ENCODE results near the gene COL25A1. TPM values are rescaled to one million over a fixed set of nuclear protein-coding genes. Genes with fewer than 3 reads are reported as not detected.

Gene COL25A1
- total and polyA plus RNA-seq, 2 donors (not counting 3 experiments of a cell fraction or from before 2014, with no cell fraction given), result 0.21 to 3.5 TPM

DNA sequence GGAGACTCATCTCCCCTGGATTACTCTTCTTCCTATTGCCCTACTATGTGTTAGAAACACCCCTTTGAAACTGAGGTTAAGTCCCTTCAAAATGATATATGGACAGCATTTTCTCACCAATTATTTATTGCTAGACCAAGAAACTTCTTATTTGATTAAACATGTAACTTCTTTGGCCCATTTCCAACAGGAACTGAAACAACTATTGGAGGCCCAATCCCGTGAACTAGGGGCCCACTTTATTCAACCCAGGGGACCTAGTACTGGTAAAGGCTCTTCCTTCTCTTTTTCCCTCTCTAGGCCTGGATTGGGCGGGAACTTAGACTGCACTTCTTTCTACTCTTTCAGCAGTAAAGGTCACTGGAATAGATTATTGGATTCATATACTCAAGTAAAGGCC, 16.7 kb upstream of the COL25A1 start:
- Histone ChIP-seq H3K4me1 (ENCODE audit: control insufficient read depth, extremely low read depth, insufficient read depth, low read length) (no peaks in the 10 kb centered on the region), H3K4me2 (ENCODE audit: insufficient read depth, low read length) (no peak overlapping the region), H4K20me1 (replicated peaks; ENCODE audit: control insufficient read depth, extremely low read depth, insufficient read depth, low read length) (no peaks in the 10 kb centered on the region), H3K79me2 (ENCODE audit: control insufficient read depth, insufficient read depth, low read length) (no peaks in the 10 kb centered on the region), H3K27me3 (ENCODE audit: control insufficient read depth in 2 of 2, insufficient read depth in 2 of 2, low read length in 2 of 2) (peaks cover 0 to 2% of the 10 kb centered on the region in 2 experiments), H3K9me3 (replicated peaks; ENCODE audit: control insufficient read depth, insufficient read depth, low read length) (no peaks in the 10 kb centered on the region), H2AFZ (ENCODE audit: low read depth, low read length) (no peak overlapping the region), H3K36me3 (ENCODE audit: control insufficient read depth in 2 of 2, extremely low read depth in 1 of 2, insufficient read depth in 2 of 2, low read length in 2 of 2) (no peaks in the 10 kb centered on the region), H3K9ac (replicated peaks; ENCODE audit: extremely low read depth, insufficient read depth, low read length) (no peak overlapping the region), H3K4me3 (replicated peaks in 1 of 3; ENCODE audit: insufficient read depth in 1 of 3, low read depth in 1 of 3, low read length in 3 of 3) (no peak overlapping the region), H3K9me1 (replicated peaks; ENCODE audit: control insufficient read depth, extremely low read depth, insufficient read depth, low read length) (no peaks in the 10 kb centered on the region), H3K27ac (ENCODE audit: insufficient read depth, low read depth, low read length) (no peak overlapping the region)
- DNase-seq (ENCODE audit: low read depth, low spot score), result no peak
- POLR2A ChIA-PET, result no interaction called here
- TF ChIP-seq FOS (IDR thresholded peaks at IDR 0.05; ENCODE audit: borderline replicate concordance, insufficient read depth, low read length) (no peak), POLR2A (IDR thresholded peaks at IDR 0.05; ENCODE audit: low read depth, low read length) (no peak), JUN (IDR thresholded peaks at IDR 0.05; ENCODE audit: borderline replicate concordance, insufficient read depth, insufficient read length, low read depth) (no peak), MYC (IDR thresholded peaks at IDR 0.05; ENCODE audit: low read depth, low read length) (no peak), EZH2 (IDR thresholded peaks at IDR 0.05; ENCODE audit: borderline replicate concordance, low read depth, low read length, severe bottlenecking) (no peak), GATA2 (IDR thresholded peaks at IDR 0.05; ENCODE audit: insufficient read depth, insufficient read length, low read depth, low read length) (no peak), POLR2AphosphoS5 (IDR thresholded peaks at IDR 0.05; ENCODE audit: insufficient read depth, low read depth, low read length) (no peak)
- TF ChIP-seq, protein P1, sequence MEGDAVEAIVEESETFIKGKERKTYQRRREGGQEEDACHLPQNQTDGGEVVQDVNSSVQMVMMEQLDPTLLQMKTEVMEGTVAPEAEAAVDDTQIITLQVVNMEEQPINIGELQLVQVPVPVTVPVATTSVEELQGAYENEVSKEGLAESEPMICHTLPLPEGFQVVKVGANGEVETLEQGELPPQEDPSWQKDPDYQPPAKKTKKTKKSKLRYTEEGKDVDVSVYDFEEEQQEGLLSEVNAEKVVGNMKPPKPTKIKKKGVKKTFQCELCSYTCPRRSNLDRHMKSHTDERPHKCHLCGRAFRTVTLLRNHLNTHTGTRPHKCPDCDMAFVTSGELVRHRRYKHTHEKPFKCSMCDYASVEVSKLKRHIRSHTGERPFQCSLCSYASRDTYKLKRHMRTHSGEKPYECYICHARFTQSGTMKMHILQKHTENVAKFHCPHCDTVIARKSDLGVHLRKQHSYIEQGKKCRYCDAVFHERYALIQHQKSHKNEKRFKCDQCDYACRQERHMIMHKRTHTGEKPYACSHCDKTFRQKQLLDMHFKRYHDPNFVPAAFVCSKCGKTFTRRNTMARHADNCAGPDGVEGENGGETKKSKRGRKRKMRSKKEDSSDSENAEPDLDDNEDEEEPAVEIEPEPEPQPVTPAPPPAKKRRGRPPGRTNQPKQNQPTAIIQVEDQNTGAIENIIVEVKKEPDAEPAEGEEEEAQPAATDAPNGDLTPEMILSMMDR (IDR thresholded peaks at IDR 0.05; ENCODE audit: extremely low read depth in 1 of 2, insufficient read depth in 1 of 2, low read depth in 1 of 2, low read length in 2 of 2), result no peak
- TF ChIP-seq, protein P2, sequence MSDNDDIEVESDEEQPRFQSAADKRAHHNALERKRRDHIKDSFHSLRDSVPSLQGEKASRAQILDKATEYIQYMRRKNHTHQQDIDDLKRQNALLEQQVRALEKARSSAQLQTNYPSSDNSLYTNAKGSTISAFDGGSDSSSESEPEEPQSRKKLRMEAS (IDR thresholded peaks at IDR 0.05; ENCODE audit: insufficient read depth, insufficient read length), result no peak
- intact Hi-C loops (cut with micrococcal nuclease), result no loop called here
- no TSS peak for BruUV-seq (replicated peaks)
- dilution Hi-C loops (cut with MboI; ENCODE audit: extremely low pct_ligation_motif_present, low sequenced_read_pairs), result no loop called here
- CTCF ChIA-PET, result no interaction called here
- no peak for FAIRE-seq
